Measurements from ENCODE around the gene DCAF6.

The DCAF6 gene

GRCh38 chr1:168101336-168101735 is 164.9 kb downstream of the DCAF6 start:
- no peak for DNase-seq (ENCODE audit: low spot score)
- POLR2A ChIA-PET (ENCODE audit: low non-redundant PET), result no interaction called here
- CTCF ChIA-PET, result interaction anchor here (1.3 kb wide), 1 partner anchor 8 kb away, joined by 3 read pairs; no protein-coding TSS in a partner anchor
- TF ChIP-seq CTCF (conservative IDR thresholded peaks at IDR 0.05; ENCODE audit: low read depth), result no peak
- H3K27ac ChIP-seq, result no peak overlapping the region

- ChIA-PET POLR2A (ENCODE audit: low non-redundant PET) (no interaction called here), CTCF (interaction anchor here (0.6 kb wide), 1 partner anchor 133 kb away, joined by 3 read pairs; no protein-coding TSS in a partner anchor)
- no peak overlapping the region for H3K27ac ChIP-seq
- TF ChIP-seq CTCF (conservative IDR thresholded peaks at IDR 0.05; ENCODE audit: low read depth), result no peak
- no peak for DNase-seq (ENCODE audit: low spot score)
Observed at GRCh38 chr1:168102487-168102886, 166.0 kb downstream of the DCAF6 start.

DNA sequence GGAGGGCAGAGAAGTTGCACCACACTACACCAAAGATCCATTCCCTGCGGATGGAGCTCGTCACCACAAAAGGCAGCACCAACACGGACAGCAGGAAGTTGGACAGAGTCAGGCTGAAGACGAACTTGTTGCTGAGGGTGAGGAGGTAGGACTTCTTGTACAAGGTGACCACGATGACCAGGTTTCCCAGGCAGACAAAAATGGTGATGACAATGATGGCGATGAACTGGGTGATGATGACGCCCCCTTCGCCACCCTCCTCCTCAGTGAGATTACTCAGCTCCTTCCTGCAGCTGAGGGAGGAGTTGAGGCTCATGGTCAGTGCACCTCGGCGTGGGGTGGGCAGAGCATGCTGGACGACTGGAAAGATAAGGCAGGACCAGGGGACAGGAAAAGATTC is 168.1 kb downstream of the DCAF6 start:
- no peak overlapping the region for H3K27ac ChIP-seq
- DNase-seq (ENCODE audit: low spot score), result no peak
- TF ChIP-seq CTCF (conservative IDR thresholded peaks at IDR 0.05; ENCODE audit: low read depth), result no peak
- POLR2A ChIA-PET (ENCODE audit: low non-redundant PET), result no interaction called here
- CTCF ChIA-PET, result interaction anchor here (1.0 kb wide), 1 partner anchor 37 kb away, joined by 3 read pairs; no protein-coding TSS in a partner anchor

- DNase-seq (ENCODE audit: low spot score), result no peak
- TF ChIP-seq CTCF (conservative IDR thresholded peaks at IDR 0.05; ENCODE audit: low read depth), result no peak
- H3K27ac ChIP-seq, result no peak overlapping the region
- ChIA-PET POLR2A (ENCODE audit: low non-redundant PET) (no interaction called here), CTCF (no interaction called here)
Observed at GRCh38 chr1:168105846-168106245, 169.4 kb downstream of the DCAF6 start.

DNA sequence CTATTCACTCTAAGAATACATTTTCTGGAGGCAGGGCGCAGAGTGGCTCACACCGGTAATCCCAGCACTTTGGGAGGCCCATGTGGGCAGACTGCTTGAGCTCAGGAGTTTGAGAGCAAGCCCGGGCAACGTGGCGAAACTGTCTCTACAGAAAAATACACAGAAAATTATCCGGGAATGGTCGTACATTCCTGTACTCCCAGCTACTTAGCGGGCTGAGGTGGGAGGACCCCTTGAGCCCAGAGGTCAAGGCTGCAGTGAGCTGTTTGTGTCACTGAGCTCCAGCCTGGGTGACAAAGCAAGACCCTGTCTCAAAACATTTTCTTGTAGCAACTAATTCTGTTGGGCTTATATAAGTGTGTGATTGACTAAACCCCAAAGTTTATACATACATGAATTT is 169.8 kb downstream of the DCAF6 start:
- TF ChIP-seq CTCF (conservative IDR thresholded peaks at IDR 0.05; ENCODE audit: low read depth), result no peak
- no peak for DNase-seq (ENCODE audit: low spot score)
- CTCF ChIA-PET, result interaction anchor here (0.7 kb wide), 1 partner anchor 62 kb away, joined by 3 read pairs; no protein-coding TSS in a partner anchor
- H3K27ac ChIP-seq, result no peak overlapping the region
- POLR2A ChIA-PET (ENCODE audit: low non-redundant PET), result no interaction called here

DNA sequence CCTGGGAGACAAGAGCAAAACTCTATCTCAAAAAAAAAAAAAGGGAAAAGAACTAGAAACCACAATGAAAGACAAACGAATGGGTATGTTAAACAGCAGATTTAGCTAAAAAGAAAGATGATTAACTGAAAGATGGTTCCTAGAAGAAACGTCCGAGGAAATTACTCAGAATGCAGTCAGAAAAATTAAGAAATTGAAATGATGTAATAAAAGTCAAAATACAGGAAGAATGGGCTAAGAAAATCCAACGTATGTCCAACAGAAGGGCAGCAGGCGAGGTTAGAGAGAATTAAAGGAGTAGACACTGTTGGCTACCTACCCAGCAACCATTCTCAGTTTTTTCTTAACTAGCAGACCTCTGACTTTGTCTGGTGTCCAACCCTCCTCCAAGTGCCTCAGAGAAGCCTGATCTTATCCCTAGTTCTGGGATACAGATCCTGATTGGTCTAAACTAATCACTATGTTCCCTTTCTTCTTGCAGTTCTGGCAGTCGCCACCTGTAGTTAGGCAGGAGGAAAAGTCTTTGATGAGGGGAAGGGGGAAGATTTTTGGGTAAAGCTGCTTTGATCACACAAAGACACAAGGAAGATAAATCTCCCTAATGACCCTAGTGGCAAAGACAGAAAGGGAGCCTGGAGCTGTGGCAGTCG is 174.5 kb downstream of the DCAF6 start:
- no peak for DNase-seq (ENCODE audit: low spot score)
- ChIA-PET CTCF (interaction anchor here (0.6 to 0.7 kb wide), 3 partner anchors 18 to 885 kb away, joined by 3 to 4 read pairs (median 4); no protein-coding TSS in a partner anchor), POLR2A (ENCODE audit: low non-redundant PET) (no interaction called here)
- no peak for TF ChIP-seq CTCF (conservative IDR thresholded peaks at IDR 0.05; ENCODE audit: low read depth)
- H3K27ac ChIP-seq, result peak overlapping the region; percentile 64
